ENCODE measurements around the gene UBL7. TPM values are rescaled to one million over a fixed set of nuclear protein-coding genes. Genes with fewer than 3 reads are reported as not detected.
A peak's percentile ranks its signal among the peaks of the same experiment; 100 is the strongest.

Gene UBL7
- total and polyA plus RNA-seq, 10 of the 15 experiments (the other 5 are each of a cell fraction or from before 2014, with no cell fraction given) = 25.9 to 145 (median 90.1) TPM

DNA sequence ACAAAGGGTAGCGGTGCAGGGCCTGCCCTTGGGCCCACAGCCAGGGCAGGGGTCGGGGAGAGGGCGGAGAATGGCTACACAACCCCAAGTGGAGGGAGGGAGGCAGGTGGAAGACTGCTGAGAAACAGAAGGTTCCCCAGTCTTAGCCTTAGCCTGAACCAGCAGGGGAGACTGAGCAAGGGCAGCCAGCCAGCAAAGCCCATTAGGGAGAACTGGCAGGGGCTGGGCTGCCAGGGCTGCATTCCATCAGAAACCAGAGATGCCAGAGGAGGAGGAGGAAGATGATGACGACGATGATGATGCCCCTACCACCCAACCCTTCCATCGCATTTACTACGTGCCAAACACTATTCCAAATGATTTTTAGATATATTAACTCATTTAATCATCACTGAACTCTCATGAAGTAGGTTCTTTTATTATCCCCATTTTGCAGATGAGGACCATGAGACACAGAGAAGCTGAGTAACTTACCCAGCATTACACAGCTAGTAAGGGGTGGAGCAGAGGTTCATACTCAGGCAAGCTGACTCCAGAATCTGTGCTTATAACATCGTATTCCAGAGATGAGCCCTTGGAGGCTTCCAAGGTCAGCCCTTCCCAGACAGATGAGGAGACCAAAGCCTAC is 35.9 kb downstream of the UBL7 start:
- ChIA-PET RAD21 (ENCODE audit: unreplicated experiment) (interaction anchor here (1.8 to 24.4 kb wide), 3 partner anchors 25 to 41 kb away, joined by 5 to 496 read pairs (median 228); no protein-coding TSS in a partner anchor), CTCF (interaction anchor here (1.3 to 16.9 kb wide), 3 partner anchors 14 to 42 kb away, joined by 6 to 187 read pairs (median 48); no protein-coding TSS in a partner anchor), SMC1A (ENCODE audit: uncharacterized antibody, unreplicated experiment) (interaction anchor here (0.5 to 25.4 kb wide), 3 partner anchors 22 to 1410 kb away, joined by 3 to 544 read pairs (median 82); no protein-coding TSS in a partner anchor), POLR2A (interaction anchor here (0.5 to 16.6 kb wide), 6 partner anchors 19 to 43 kb away, joined by 3 to 325 read pairs (median 4); no protein-coding TSS in a partner anchor)
- in situ Hi-C loops (cut with MboI) (no loop called here), intact Hi-C loops (cut with micrococcal nuclease; ENCODE audit: unreplicated experiment) (no loop called here)
- BruUV-seq (replicated peaks) = no TSS peak
- Histone ChIP-seq H2AFZ (ENCODE audit: control insufficient read depth, low read depth, low read length) (no peak overlapping the region), H3K9me3 (replicated peaks; ENCODE audit: control insufficient read depth, insufficient read depth, low read length) (no peaks in the 10 kb centered on the region), H3K27me3 (replicated peaks in 1 of 2; ENCODE audit: control insufficient read depth in 2 of 2, insufficient read depth in 2 of 2, low read length in 1 of 2) (no peaks in the 10 kb centered on the region), H3K27ac (ENCODE audit: control insufficient read depth, insufficient read depth) (peak overlapping the region; percentile 49), H3K4me3 (peak overlapping the region; percentile 98), H3K79me2 (ENCODE audit: control insufficient read depth, insufficient read depth, low read length) (peaks cover 100% of the 10 kb centered on the region), H3K36me3 (ENCODE audit: control insufficient read depth in 2 of 2, insufficient read depth in 2 of 2, low read length in 1 of 2) (peaks cover 21 to 26% of the 10 kb centered on the region in 2 experiments; a peak in 3 of 4 replicates), H3K9ac (ENCODE audit: control insufficient read depth, insufficient read depth, low read length) (peak overlapping the region; percentile 59; the same call in 1 of the 2 replicates), H3K4me2 (ENCODE audit: control insufficient read depth, insufficient read depth) (peak overlapping the region; percentile 97), H3K4me1 (ENCODE audit: control insufficient read depth, insufficient read depth, low read length) (peaks cover 90% of the 10 kb centered on the region), H4K20me1 (ENCODE audit: control insufficient read depth, insufficient read depth) (peaks cover 46% of the 10 kb centered on the region)
- TF ChIP-seq CHD2 (IDR thresholded peaks at IDR 0.05; ENCODE audit: borderline replicate concordance, low read depth, low read length) (no peak), POLR2AphosphoS5 (IDR thresholded peaks at IDR 0.05; ENCODE audit: low read length) (peak; percentile 37; the same call in 1 of the 2 replicates)
- DNase-seq (ENCODE audit: low read depth, low spot score) (no peak), FAIRE-seq (no peak), ATAC-seq (no peak)
- 16% methylated on average over 8 of the region's 8 CpGs for WGBS (ENCODE audit: insufficient coverage, insufficient replicate concordance, low lambda C conversion rate, missing lambda C conversion rate)

DNA sequence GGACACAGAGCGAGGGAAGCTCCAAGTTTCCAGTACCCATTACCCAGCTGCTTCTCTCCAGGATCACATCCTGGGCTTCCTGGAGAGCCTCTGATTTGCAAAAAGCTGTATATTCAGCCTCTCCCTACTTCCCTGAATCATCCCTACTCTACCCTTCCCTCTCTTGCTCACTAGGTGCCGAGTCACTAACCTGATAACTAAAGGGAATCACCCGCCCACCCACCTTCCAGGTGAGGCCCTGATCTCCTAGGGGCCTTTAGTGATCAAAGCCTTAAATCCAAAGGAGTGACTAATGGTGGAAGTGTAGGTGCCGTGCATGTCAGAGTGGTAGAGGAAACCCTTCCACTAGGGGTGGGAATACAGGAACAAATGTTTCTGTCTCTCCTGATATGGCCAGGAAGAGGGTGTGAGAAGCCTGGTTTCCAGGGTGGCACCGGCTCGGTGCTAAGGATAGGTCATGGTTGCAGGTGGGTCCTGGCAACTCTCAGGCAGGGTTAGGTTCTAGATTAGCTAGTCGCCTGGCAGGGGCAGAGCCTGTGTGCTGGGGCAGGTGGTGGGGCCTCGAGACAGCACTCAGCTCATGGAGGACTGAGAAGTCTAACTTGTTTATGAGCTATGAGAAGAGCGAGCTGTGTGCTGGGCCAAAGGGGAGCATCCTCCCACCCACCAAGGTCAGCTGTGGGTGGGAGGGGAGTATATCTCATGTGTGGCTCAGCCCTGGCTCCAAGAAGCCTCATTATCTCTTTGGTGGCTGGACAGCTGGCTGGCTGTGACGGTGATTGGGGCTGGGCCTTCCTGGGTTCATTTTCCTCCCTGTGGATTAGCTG is 37.3 kb downstream of the UBL7 start:
- Histone ChIP-seq H3K4me3 (peak overlapping the region; percentile 98), H3K27ac (ENCODE audit: control insufficient read depth, insufficient read depth) (peak overlapping the region; percentile 49), H3K27me3 (replicated peaks in 1 of 2; ENCODE audit: control insufficient read depth in 2 of 2, insufficient read depth in 2 of 2, low read length in 1 of 2) (no peaks in the 10 kb centered on the region), H4K20me1 (ENCODE audit: control insufficient read depth, insufficient read depth) (peaks cover 50% of the 10 kb centered on the region), H3K4me1 (ENCODE audit: control insufficient read depth, insufficient read depth, low read length) (peaks cover 87% of the 10 kb centered on the region), H3K9me3 (replicated peaks; ENCODE audit: control insufficient read depth, insufficient read depth, low read length) (no peaks in the 10 kb centered on the region), H3K9ac (ENCODE audit: control insufficient read depth, insufficient read depth, low read length) (peak overlapping the region; percentile 59), H2AFZ (ENCODE audit: control insufficient read depth, low read depth, low read length) (no peak overlapping the region), H3K36me3 (ENCODE audit: control insufficient read depth in 2 of 2, insufficient read depth in 2 of 2, low read length in 1 of 2) (peaks cover 26 to 34% of the 10 kb centered on the region in 2 experiments; a peak in 3 of 4 replicates), H3K4me2 (ENCODE audit: control insufficient read depth, insufficient read depth) (peak overlapping the region; percentile 97), H3K79me2 (ENCODE audit: control insufficient read depth, insufficient read depth, low read length) (peaks cover 100% of the 10 kb centered on the region)
- no peak for DNase-seq (ENCODE audit: low read depth, low spot score)
- ATAC-seq = peak; percentile 3; the same call in 2 of the 3 replicates
- WGBS (ENCODE audit: insufficient coverage, insufficient replicate concordance, low lambda C conversion rate, missing lambda C conversion rate) = 16% methylated on average over 10 of the region's 10 CpGs
- FAIRE-seq = no peak
- in situ Hi-C loops (cut with MboI) (no loop called here), intact Hi-C loops (cut with micrococcal nuclease; ENCODE audit: unreplicated experiment) (no loop called here)
- no TSS peak for BruUV-seq (replicated peaks)
- ChIA-PET SMC1A (ENCODE audit: uncharacterized antibody, unreplicated experiment) (interaction anchor here (0.7 to 9.3 kb wide), 4 partner anchors 21 to 117 kb away, joined by 4 to 82 read pairs (median 4); partner anchors contain the start of gene ARID3B), RAD21 (ENCODE audit: unreplicated experiment) (interaction anchor here (0.8 to 24.4 kb wide), 5 partner anchors 8 to 48 kb away, joined by 3 to 496 read pairs (median 6); no protein-coding TSS in a partner anchor), POLR2A (interaction anchor here (0.7 to 16.6 kb wide), 5 partner anchors 10 to 39 kb away, joined by 3 to 325 read pairs (median 4); partner anchors contain the start of gene SEMA7A), CTCF (interaction anchor here (0.7 to 16.9 kb wide), 5 partner anchors 8 to 316 kb away, joined by 3 to 187 read pairs (median 3); no protein-coding TSS in a partner anchor)
- no peak for TF ChIP-seq SIX5 (IDR thresholded peaks at IDR 0.05; ENCODE audit: low read depth, low read length, severe bottlenecking)
- TF ChIP-seq IKZF2 (IDR thresholded peaks at IDR 0.05) = no peak
- no peak for TF ChIP-seq TBL1XR1 (IDR thresholded peaks at IDR 0.05; ENCODE audit: low read depth, low read length)
- no peak for TF ChIP-seq EP300 (IDR thresholded peaks at IDR 0.05; ENCODE audit: borderline replicate concordance in 1 of 2, control insufficient read depth in 1 of 2, low read depth in 2 of 2, low read length in 2 of 2)
- no peak for TF ChIP-seq FOXK2 (IDR thresholded peaks at IDR 0.05)
- TF ChIP-seq WRNIP1 (IDR thresholded peaks at IDR 0.05; ENCODE audit: borderline replicate concordance, low read depth, low read length) = no peak
- peak; percentile 55; the same call in 1 of the 2 replicates for TF ChIP-seq POLR2A (IDR thresholded peaks at IDR 0.05; ENCODE audit: low read depth, low read length)
- TF ChIP-seq FOS (IDR thresholded peaks at IDR 0.05; ENCODE audit: borderline replicate concordance, extremely low read depth, insufficient read length) = no peak
- no peak for TF ChIP-seq POU2F2 (IDR thresholded peaks at IDR 0.05; ENCODE audit: borderline replicate concordance, low read depth, low read length)

Measured in GM12878 (cell line).